ENCODE measurements around the gene APIP. TPM values are rescaled to one million over a fixed set of nuclear protein-coding genes. Genes with fewer than 3 reads are reported as not detected.

The APIP gene, protein sequence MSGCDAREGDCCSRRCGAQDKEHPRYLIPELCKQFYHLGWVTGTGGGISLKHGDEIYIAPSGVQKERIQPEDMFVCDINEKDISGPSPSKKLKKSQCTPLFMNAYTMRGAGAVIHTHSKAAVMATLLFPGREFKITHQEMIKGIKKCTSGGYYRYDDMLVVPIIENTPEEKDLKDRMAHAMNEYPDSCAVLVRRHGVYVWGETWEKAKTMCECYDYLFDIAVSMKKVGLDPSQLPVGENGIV
- total RNA-seq (2022; extraction: Qiagen RNA extraction) = 22.4 to 26.8 TPM (median 24.1 TPM) in 5 replicates

DNA sequence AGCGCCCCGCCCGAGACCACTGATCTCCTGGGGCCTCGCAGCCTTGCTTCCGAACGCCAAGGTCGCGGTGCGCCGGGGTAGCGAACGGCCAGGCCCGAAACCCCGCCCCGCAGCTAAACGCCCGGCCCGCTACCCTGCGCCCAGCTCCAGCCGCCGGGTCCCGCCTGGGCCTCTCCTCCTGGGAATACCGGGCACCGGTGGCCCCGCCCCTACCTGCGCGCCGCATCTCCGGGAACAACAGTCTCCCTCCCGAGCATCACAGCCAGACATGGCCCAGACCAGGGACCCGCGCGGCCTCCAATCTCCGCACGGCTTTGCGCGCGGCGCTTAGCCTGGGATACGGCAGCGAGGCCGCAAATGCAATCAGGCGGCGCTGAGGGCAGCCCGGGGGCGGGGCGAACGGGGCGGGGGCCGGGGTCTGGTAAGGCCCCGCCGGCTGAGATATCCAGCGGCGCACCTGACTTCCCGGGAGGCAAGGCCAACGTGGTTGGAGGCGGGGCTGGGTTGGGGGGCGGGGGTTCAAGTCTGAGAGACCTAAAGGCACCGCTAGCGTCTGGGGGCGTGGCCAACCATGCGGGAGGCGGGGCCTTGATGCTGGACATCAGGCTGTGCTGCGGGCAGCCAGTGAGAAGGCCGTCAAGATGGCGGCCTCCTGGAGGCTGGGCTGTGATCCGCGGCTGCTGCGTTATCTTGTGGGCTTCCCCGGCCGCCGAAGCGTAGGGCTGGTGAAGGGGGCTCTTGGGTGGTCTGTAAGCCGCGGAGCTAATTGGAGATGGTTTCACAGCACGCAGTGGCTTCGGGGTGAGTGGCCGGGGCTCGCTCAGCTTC, at the start of gene APIP, which contains the start of gene PDHX:
TSS of gene APIP (minus strand) at position 365 of the 828 bp plus-strand sequence. CDS start at position 270, 95 bp downstream.
TSS of gene PDHX (plus strand) at position 604 of the 828 bp plus-strand sequence. CDS start at position 642, 38 bp downstream.

Other genes starting within 250 kb of the APIP start
- 27.2 to 34.0 TPM (median 28.4 TPM) in 5 replicates for gene PDHX, start 239 bp upstream of the APIP start, total RNA-seq (2022; extraction: Qiagen RNA extraction)
- 637 to 985 TPM (median 741 TPM) in 5 replicates for gene CD44, start 222.8 kb upstream of the APIP start, total RNA-seq (2022; extraction: Qiagen RNA extraction)